D341Med (cell line): Measurements from ENCODE around the gene RNF133.

Source experiments
- DNase-seq: peaks from one replicate; pipeline ENCODE4 v3.0.0; 2012; ENCODE audit warnings: low spot score

The RNF133 gene, protein sequence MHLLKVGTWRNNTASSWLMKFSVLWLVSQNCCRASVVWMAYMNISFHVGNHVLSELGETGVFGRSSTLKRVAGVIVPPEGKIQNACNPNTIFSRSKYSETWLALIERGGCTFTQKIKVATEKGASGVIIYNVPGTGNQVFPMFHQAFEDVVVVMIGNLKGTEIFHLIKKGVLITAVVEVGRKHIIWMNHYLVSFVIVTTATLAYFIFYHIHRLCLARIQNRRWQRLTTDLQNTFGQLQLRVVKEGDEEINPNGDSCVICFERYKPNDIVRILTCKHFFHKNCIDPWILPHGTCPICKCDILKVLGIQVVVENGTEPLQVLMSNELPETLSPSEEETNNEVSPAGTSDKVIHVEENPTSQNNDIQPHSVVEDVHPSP

DNA sequence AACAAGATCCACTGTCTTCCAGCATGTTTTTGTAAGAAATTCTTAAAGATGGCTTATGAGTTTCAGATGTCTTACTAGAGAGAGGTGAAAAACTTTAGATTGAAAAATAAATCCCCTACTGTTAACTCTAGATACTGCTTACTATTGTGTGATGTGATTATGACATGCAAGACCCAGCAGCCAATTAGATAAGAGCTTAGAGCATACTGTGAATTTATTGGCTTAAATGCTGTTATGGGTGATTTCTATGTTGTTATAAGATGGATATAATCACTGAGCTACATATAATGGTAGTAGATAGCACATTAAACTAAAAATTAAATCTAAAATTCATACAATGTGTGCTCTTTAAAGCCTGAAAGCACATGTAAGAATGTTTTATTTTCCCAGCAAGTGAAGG lies at the start of gene RNF133:
Gene RNF133 (minus strand): TSS at position 101 of the 400 bp plus-strand sequence. CDS start 199 bp downstream, outside the sequence.
- DNase-seq = no peak

DNA sequence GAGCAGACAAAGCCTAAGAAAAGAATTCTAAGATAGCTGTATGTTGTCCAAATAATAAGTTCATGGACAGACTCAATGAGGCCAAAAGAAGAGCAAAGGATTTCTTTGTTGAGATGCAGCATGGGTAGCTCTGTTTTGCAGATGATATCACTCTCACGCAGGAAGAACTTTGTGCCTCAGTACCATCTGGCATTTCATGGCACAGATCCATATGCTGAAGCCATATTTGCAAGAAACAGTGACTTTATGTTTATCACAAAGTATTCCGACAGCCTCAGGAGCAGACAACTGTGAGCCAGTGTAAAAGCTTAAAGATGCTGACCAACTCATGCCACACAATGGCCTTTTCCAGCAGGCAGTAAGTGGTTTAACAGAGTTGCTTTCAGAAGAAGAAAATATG lies 49.3 kb upstream of the RNF133 start:
- no peak for DNase-seq

DNA sequence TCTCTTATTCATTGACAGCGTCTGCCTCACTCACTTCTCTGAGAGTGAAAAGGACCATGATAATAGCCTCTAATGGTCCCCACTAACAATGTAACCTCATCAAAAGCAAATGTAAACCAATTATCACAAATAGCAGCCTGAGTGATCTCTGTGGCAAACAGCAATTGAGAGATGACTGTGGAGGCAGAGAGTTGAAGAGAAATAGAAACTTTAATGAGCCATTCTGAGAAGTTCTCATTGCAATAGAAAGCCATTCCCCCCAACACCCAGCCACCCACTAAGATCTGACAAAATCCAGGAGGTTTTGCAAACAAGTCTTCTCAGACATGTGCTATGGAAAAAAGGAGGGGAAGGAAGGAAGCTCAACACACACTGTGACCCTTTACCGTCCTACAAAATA lies 48.0 kb upstream of the RNF133 start:
- no peak for DNase-seq

DNA sequence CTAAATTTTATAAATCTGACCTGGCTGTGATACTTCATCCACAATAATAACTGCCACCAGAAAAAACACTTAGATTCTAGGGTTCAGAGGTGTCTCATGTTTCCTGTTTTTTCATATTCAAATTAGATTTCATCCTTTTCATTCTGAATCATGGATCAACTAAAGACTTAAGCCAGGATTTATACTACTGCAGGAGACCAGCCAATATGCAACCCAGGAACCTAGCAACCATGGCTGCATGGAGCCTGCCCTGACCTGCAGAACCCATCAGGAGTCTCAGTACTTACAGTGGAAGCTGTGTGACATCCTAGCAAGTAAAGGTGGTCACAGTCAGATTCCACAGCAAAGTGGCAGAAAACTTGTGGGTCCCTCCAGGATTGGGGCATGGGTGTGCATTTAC lies 44.3 kb upstream of the RNF133 start:
- DNase-seq = no peak

DNA sequence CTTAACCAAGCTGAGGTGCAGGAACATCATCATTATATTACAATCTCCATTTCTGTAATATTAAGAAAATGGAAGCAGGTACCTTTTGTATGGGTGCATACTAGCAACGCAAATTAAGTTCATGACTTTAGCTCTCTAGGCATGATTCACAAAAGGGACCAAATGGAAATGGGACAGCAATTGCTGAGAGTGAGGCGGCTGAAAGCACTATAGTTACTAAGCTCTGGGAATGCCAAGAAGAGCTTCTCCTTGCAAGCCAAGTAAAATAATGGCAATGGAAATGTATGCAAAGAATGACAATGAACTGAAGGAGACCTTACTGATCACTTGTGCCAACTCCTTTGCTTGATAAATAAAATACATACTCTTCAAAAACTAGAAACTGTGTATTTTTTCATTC lies 40.0 kb upstream of the RNF133 start:
- DNase-seq = no peak

DNA sequence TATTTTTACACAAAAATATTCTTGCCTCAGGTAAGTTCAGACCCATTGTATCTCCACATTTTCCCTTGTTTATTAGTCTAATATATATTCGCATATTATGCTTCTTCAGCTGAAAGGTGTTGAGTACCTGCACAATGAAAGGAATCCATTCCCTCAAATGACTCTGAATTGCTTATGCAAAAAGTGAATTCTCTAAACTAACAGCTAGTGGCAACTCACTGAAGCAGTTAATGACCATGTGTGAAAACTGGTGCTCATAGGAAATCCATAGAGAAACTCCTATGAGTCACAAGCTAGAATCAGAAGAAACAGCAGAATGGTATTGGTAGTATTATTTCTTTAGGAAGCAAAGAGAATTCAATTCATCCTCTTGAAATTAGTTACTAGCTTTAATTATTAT lies 37.3 kb upstream of the RNF133 start:
- no peak for DNase-seq

DNA sequence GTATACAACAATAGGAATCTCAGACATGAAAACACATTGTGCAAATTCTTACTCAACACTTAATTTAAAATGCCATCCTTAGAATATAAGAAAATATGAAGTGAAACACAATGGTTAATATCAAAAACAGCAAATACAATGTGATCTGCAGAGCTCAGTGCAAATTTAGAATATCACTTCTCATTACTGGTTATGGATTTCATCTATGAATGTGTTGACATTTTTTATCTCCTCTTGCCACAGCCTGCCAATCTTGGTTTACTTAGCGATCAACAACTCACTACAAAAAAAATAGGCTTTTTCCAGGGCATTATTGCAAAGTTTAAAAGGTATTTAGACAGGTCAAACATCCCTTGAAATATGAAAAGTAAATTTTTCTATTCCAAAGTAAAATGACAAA lies 28.8 kb upstream of the RNF133 start:
- DNase-seq = no peak

DNA sequence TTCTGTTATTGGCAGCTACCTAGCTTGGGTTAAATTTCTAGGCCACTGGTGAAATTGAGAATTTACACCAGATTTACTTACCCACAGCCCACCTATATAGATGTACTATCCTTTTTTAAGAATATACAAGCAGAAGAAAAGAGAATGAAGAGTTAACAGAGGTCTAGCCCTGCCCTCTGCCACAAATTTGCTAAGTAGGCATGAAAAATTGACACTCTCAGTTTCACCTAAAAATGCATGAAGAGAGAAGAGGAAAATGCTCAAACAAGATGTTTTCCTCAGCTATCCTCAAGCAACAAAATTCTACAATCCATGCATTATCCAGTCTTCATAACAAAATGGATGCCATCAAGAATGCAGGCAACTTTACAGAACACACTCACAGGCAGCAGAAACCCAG lies 28.4 kb upstream of the RNF133 start:
- no peak for DNase-seq

DNA sequence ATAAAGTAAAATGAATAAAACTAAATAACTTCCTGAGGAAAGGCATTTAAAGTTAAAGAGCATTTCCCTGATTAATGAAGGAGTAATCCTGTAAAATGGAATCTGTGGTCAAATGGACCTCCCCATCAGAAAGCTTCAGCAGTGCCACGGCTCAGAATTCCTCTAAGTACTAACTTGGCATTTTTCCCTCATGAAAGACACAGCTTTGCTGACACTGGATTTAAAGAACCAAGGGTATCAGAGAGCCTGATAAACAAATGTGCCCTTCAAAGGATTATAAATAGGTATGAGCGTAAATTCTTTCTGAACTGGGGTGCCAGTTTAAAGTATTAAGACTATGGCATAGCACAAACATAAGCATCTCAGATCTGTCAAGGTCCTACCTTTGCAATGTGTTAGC lies 28.0 kb upstream of the RNF133 start:
- DNase-seq = no peak

DNA sequence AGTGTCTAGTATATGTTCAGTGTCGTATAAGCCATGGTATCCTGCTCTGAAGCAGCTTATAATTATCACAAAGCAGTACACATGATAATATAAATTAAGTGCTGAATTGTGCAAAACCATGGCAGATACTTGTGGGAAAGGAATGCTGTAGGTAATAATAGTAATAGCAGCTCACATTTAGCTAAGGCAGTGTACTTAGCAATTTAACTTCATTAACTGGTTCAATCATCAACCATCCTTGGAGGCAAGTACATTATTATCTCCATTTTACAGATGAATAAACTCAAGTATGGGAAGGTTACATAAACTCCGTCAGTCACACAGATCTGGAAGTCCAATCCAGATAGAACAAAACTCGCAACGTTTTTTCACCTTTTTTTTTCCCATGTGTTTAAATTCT lies 25.4 kb upstream of the RNF133 start:
- DNase-seq = no peak

DNA sequence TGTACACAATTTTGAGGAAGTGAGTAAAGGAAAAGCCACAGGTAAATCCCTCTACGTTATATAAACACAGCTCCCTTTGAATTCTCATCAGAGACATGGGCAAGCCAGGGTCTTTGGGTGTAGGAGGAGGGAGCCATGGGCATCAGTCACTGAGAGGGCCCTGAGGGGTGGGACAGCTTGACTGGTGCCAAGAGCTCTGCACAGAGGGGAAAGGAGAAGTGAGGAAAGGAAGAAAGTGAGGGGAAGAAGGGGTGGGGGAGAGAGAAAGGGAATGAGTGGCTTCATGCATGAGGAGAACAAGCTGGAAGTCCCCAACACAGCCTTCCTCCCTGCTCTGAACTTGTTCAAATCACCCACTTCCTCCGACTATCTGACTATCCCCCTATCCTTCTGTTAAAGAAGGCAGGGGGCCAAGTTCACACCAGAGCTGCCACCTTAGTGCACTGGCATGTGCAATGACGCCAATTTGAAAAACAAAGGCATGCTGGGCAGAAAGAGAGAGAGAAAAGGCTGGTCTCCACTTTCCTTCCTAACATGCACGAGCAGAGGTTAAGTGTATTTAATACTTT lies 20.2 kb upstream of the RNF133 start:
- no peak for DNase-seq

DNA sequence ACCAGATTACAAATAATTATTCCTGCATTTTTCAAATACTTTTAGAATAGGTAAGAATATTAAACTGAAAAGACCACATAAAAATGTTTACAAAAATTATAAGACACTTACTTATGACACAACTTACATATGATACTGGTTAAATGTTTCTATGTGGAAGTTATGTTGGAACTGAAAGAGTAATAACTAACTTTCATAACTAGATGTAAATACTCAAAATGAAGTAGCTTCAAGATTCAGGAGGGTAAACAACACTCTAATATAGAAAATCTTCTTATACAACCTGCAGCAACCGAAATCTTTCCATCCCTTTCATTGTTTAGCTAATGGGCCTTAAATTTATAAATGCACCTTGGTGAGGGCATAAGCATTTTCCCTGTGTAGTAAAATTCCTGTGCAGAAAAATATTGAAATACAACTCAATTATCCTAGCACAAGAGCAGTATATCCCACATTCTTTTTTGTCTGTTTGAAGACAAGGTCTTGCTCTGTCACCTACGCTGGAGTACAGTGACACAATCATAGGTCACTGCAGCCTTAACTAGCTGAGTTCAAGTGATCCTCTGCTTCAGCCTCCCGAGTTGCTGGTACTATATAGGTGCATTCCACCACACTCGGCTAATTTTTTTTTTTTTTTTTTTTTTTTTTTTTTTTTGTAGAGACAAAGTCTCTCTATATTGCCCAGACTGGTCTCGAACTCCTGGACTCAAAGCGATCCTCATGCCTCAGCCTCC lies 18.6 kb upstream of the RNF133 start:
- no peak for DNase-seq

DNA sequence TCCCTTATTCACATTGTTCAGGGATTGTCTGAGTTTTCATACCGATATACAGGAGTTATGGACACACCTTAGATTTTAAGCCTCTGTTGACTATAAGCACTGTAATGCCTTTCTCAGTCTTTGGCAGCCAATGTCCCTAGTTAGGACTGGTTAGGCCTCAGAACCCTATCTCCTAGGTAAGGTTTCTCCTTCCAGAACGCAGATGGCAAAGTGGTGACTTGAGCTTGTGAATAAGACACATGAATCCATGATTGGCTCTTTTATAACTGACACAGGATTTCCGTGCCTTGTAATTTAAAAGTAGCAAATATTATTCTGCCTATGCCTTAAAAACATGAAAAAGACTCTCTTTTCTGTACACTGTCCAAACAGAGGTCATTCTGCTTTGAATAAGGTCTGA lies 16.3 kb upstream of the RNF133 start:
- no peak for DNase-seq

DNA sequence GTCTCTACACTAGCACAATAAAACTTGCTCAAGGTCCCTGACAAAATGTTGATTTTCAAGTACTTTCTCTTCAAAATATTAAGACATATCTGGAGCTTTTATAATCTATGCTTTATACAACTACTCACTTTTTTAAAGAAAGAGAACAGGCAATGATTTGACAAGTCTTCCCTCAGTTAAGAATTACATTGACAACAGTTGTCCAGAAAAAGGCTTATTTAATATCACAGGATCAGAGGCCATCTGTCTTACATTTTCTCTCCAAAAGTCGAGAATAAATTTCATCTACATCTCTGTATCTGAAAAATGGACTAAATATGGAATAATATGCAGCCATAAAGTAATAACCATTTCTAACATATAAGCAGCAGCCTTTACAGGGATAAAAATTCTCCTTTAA lies 12.0 kb upstream of the RNF133 start:
- DNase-seq = no peak

DNA sequence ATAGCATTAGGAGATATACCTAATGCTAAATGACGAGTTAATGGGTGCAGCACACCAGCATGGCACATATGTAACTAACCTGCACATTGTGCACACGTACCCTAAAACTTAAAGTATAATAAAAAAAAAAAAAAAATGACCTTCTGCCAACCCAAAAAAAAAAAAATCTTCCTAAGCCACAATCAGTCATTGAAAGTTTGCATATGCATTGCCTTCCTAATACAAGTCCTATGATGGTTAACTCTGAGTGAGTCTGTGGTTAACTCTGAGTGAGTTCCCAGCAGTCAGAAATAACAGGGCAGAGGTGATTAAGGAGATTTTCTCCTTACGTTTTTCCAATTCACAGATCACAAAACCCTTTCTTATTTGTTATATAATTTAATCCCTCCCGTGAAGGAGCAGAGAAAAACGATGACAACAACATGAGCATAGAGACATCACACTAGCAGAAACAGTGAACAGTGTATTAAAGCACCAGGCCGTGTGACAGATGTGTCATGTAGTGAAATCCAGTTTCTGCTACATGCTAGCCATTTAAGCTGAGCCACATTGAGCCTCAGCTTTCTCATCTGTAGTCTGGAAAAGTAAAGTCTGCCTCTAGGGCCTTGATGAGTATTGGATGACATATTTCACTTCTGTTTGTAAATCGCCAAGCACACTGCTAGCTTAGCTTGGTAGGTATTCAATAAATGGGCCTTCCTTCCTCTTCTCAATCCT lies 11.2 kb upstream of the RNF133 start:
- DNase-seq = no peak

DNA sequence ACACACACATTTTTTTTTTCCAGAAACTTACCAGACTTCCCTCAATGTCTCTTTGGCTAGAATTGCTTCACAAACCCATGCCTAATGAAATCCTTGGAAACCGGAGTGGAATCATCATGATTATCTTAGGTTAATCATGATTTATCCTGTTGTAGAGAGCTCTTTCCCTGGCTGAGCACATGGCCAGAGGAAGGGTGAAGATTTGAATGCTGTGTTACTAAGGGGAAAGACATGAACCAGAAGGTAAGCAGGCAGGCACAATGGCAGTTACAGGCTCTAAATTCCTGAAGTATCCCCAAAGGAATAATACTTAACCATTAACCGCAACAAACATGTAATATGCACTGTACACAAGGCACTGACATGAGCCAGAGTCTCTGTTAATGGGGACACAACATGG lies 7.9 kb upstream of the RNF133 start:
- DNase-seq = no peak

DNA sequence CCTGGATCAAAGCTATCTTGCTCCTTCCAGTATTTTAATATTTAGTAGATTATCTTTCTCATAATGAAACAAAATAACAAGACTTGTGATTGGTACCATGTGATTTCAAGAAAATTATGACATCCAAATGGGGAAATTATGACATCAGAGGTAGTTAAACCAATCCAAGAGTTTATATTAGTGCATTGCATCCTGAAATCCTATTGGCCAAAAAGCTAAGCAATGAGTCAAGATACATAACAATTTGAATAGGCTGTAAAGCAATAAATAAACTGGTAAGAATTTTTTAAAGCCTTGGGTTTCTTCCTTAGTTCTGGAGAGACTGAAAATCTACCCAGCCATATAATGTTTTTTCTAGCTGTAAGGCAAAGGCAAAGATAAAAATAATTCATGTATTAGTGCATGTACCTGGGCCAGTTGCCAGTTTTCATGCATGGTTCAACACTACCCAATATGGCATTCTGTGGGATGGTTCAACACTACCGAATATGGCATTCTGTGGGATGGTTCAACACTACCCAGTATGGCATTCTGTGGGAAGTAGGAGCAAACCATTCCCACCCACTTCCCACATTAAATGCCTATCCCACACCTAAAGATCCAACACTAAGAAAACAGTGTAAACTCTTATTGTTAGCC lies 4.1 kb upstream of the RNF133 start, which contains the start of gene RNF148:
Gene RNF148 (minus strand): TSS at position 51 of the 639 bp plus-strand sequence. CDS start 172 bp downstream, outside the sequence.
- no peak for DNase-seq

DNA sequence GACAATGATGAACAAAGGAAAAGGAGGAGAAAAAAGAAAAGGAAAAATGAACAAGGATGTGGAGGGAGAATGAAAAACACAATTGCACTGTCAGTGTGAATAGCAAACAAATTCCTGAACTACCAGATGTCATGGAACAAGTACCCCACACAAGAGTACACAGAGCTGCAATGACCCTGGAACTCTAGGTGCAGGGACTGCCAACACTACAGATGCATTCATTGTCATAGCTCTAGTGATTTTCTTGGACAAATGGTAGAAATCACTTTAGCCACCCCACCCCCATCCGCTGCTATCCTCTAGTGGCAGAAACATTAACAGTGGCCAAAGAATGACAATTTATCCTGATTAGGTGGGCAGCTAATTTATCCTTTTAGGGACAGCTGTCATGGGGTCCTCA lies 3.1 kb downstream of the RNF133 start:
- DNase-seq = no peak

DNA sequence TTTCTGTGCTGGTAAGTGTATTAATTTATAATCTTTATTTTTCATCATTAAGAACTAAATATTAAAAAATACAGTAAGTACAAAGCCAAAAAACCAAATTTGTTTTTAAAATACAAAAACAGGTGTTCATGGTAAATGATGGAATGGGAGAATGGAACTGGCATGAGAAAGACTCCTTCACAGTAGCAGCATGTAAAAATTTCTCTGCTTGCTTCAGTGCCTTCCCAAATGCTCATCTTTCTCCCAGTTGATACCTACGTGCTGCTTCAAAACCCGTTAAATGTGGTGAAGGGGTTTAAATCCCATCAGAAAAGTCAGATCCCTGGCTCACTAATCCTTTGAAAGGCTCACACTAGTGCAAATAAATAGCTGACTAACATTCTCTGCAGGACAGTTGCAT lies 4.2 kb downstream of the RNF133 start:
- no peak for DNase-seq

DNA sequence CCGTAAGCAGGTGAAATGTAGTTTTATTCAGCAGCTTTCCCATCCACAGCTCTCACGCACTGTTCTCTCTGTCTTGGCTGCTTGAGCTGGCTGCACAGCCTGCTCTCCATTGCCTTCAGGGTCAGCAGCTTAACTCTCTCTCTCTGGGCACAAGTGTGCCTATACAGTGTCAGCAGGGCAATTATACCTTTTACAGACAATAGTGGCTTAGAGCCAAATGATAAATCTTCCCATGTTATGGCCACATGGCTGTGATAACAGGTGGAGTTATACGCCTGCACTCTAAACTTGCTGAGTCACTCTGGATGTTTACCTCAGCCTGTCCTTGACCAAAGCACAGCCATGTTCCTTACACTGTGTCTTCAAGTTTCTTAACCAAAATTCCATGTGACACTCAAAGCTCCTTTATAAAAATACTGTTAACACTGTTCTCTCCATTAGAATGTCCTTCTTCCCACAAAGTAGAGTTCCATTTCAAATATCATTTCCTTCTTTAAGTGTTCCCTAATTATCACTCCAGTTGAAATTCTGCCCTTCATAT lies 6.1 kb downstream of the RNF133 start:
- DNase-seq = no peak

DNA sequence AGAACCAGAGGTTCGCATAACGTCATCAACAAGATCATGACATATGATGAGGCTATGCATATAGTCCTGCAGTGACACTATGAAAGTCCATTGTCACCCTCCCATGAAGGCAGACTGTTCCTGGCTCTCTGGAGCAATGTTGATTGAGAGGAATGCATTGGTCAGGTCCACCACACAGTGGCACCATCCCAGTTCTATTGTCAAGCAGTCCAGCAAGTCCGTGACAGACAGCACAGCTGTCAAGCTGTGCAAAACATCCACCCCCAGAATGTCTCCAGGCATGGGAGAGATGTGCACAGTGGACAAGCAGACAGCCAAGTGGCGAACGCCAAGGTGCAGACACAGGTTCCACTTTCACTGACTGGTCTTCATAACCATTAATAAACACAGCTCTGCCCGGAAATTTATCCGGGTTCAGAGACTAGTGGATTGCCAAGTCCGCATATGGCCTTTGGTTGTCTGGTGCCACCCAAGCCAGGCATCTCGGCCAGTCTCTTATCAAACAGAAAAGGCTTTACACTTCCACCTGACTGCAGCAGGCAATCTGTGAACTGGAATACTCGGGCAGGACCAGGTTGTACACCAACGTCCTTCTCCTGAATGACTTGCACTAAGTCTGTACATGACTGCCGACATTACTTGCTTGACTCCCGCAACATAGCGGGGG lies 7.2 kb downstream of the RNF133 start:
- DNase-seq = no peak
